ENCODE measurements around the gene NR6A1. TPM values are rescaled to one million over a fixed set of nuclear protein-coding genes. Genes with fewer than 3 reads are reported as not detected.

Gene NR6A1
- total and polyA plus RNA-seq, 2 of the 8 experiments (the other 6 are each of a cell fraction or from before 2014, with no cell fraction given) = 93.2 to 237 TPM

DNA sequence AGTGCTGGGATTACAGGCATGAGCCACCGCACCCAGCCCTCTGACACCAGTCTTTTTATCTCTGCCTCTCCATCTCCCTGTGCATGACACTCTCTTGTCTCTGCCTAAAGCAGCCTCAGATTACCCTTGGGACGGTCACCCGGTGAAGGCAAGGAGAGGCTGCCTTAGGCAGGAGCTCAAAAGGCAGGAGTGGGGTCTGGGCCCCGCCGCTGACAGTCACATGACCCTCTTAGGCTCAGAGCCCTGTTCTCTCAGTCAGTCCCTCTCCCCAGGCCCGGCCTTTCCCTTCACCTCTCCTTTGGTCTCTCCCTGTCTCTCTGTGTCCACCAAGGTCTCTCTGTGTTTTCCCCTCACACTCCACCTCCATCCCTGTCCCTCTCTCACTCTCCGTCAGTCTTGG, 298.3 kb downstream of the NR6A1 start:
- FAIRE-seq = no peak

More for the DNA sequence above, 298.3 kb downstream of the NR6A1 start:
- Histone ChIP-seq H4K20me1 (replicated peaks in 1 of 2; ENCODE audit: control insufficient read depth in 1 of 2, insufficient read depth in 2 of 2, low read length in 2 of 2) (no peaks in the 10 kb centered on the region), H3K4me1 (replicated peaks in 1 of 4; ENCODE audit: control insufficient read depth in 3 of 4, insufficient read depth in 4 of 4, low read length in 3 of 4) (peaks cover 0 to 16% (median 13%) of the 10 kb centered on the region in 4 experiments; a peak in 6 of 7 replicates), H3K36me3 (ENCODE audit: control insufficient read depth in 2 of 4, insufficient read depth in 4 of 4, low read length in 3 of 4) (no peaks in the 10 kb centered on the region), H3K4ac (replicated peaks; ENCODE audit: insufficient read length, low read depth, low read length) (no peak overlapping the region), H3K18ac (ENCODE audit: extremely low read depth, low read length) (no peak overlapping the region), H4K91ac (replicated peaks; ENCODE audit: insufficient read length, low read length) (no peak overlapping the region), H3K27me3 (replicated peaks in 1 of 4; ENCODE audit: control insufficient read depth in 3 of 4, extremely low read depth in 1 of 4, insufficient read depth in 3 of 4, low read length in 3 of 4) (peaks cover 0 to 12% (median 9%) of the 10 kb centered on the region in 4 experiments; a peak in 4 of 7 replicates), H4K8ac (ENCODE audit: extremely low read depth, insufficient read depth, low read length) (peak overlapping the region; percentile 64), H3K9me3 (ENCODE audit: insufficient read depth in 2 of 2, low read depth in 1 of 2, low read length in 1 of 2) (no peaks in the 10 kb centered on the region), H4K5ac (ENCODE audit: insufficient read length, low read depth, low read length) (no peak overlapping the region), H3K23me2 (ENCODE audit: low read depth, low read length) (peaks cover 3% of the 10 kb centered on the region; the same call in 1 of the 2 replicates), H2BK15ac (ENCODE audit: low read length) (no peak overlapping the region), H3K27ac (ENCODE audit: low read depth, low read length) (no peak overlapping the region), H2BK5ac (ENCODE audit: low read depth, low read length) (0 out of 2 replicates have a peak overlapping the region, but pooled peaks have one; percentile 35), H3K14ac (ENCODE audit: insufficient read length) (no peak overlapping the region), H3K4me2 (ENCODE audit: insufficient read depth in 1 of 2, low read depth in 2 of 2, low read length in 2 of 2) (no peak overlapping the region), H2AFZ (ENCODE audit: low read length) (no peak overlapping the region), H3K9ac (replicated peaks in 1 of 4; ENCODE audit: extremely low read depth in 1 of 4, low read depth in 3 of 4, low read length in 3 of 4) (no peak overlapping the region), H3K56ac (replicated peaks; ENCODE audit: insufficient read length, low read depth, low read length) (no peak overlapping the region), H3K79me1 (ENCODE audit: low read depth, low read length) (no peaks in the 10 kb centered on the region), H2AK5ac (ENCODE audit: low read depth, low read length) (no peak overlapping the region), H3K79me2 (ENCODE audit: control insufficient read depth in 1 of 2, insufficient read depth in 2 of 2, low read length in 2 of 2) (no peaks in the 10 kb centered on the region), H3K23ac (ENCODE audit: insufficient read length) (no peak overlapping the region), H2BK12ac (ENCODE audit: low read depth, low read length) (peak overlapping the region; percentile 84; the same call in 1 of the 2 replicates), H2BK120ac (replicated peaks; ENCODE audit: low read depth, low read length) (no peak overlapping the region), H2BK20ac (ENCODE audit: low read length) (peak overlapping the region; percentile 34; the same call in 1 of the 2 replicates), H3K4me3 (ENCODE audit: extremely low read depth in 1 of 4, insufficient read depth in 2 of 4, low read depth in 3 of 4, low read length in 4 of 4) (no peak overlapping the region)
- ChIA-PET CTCF (ENCODE audit: partially characterized antibody) (interaction anchor here (0.6 to 3.9 kb wide), 7 partner anchors 9 to 380 kb away, joined by 3 to 35 read pairs (median 6); partner anchors contain the start of gene PSMB7), POLR2A (ENCODE audit: partially characterized antibody) (no interaction called here)
- DNase-seq (ENCODE audit: low read depth in 1 of 2, low spot score in 2 of 2) = no peak
- no peak for TF ChIP-seq SP2 (IDR thresholded peaks at IDR 0.05; ENCODE audit: low read length)
- 80% methylated on average over 5 of the region's 7 CpGs; no CpG with 5 or more reads in 1 of the 2 experiments for WGBS, 2 experiments (ENCODE audit: extremely low coverage in 1 of 2, insufficient coverage in 1 of 2, insufficient read length in 1 of 2, insufficient replicate concordance in 2 of 2, low coverage in 1 of 2, low lambda C conversion rate in 2 of 2, missing lambda C conversion rate in 1 of 2)

Data from H1 (cell line).